H1 (cell line): ENCODE results near the gene ADH4. TPM values are rescaled to one million over a fixed set of nuclear protein-coding genes. Genes with fewer than 3 reads are reported as not detected.

Source experiments
- ATF3 ChIP-seq: IDR thresholded peaks from 2 replicates; pipeline ENCODE4 v1.6.1; 2011; ENCODE audit warnings: low read depth, mild to moderate bottlenecking, low read length; ENCODE audit not compliant: insufficient read depth
- HDAC6 ChIP-seq: IDR thresholded peaks from one replicate; pipeline ENCODE4 v1.7.1; 2012; ENCODE audit warnings: low read depth, mild to moderate bottlenecking, inconsistent platforms, low read length, moderate library complexity
- SP2 ChIP-seq: IDR thresholded peaks from 2 replicates; pipeline ENCODE4 v1.6.1; 2012; ENCODE audit warnings: mild to moderate bottlenecking, low read length, inconsistent platforms
- TEAD4 ChIP-seq: IDR thresholded peaks from 2 replicates; pipeline ENCODE4 v1.6.1; 2012; ENCODE audit warnings: low read depth, low read length, inconsistent platforms, mixed read lengths
- polyA plus RNA-seq, 7 experiments: library from polyadenylated mRNA; depleted of rRNA in 3 of 7; stranded (reverse) in 5 of 7; unstranded in 2 of 7; fragments of >200 nt in 5 of 7; fragments of 200-250 nt in 2 of 7; gene quantifications; 1 replicate in 5 of 7; 2 replicates in 1 of 7; 4 replicates in 1 of 7; pipeline versions ENCODE4 v1.2.1 to v1.2.3, GENCODE V29; 2011 to 2013; ENCODE audit warnings: missing spikeins in 2 of 7, mixed read lengths in 2 of 7
- total RNA-seq: library from RNA; stranded (reverse); fragmentation: NEBNext Ultra II Directional; extraction: Animal tissue kit (Norgen Biotek cat#: 25700); gene quantifications from 2 replicates; pipeline ENCODE4 v1.2.1, GENCODE V29; 2021

Gene ADH4
- total and polyA plus RNA-seq, 2 of the 8 experiments (the other 6 are each of a cell fraction or from before 2014, with no cell fraction given), result not detected

DNA sequence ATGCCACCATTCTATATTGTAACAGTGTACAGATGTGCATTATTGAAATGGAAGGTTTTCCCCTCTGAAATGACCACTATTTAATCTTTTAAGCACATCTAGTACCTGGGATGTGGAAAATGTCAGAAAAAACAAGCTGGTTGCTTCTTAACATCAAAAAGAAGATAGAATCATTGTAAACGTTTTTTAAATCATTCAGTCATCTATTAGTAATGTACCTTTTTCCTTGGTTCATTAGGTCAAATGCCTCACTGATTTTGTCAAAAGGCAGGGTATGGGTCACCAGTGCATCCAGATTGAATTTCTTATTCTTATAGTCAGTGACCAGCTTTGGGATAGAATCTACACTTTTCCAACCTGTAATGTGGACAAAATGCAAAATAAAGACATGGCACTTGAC lies 17.7 kb downstream of the ADH4 start (continued):
- TF ChIP-seq ATF3 (no peak), HDAC6 (no peak), SP2 (no peak), TEAD4 (no peak)
